ENCODE measurements around the gene CDK1.

CDK1 gene

GRCh38 chr10:60778214-60778970 is at the start of gene CDK1:
Gene CDK1, plus strand, starts transcription at chr10:60778478. Its CDS starts 1,688 bp downstream, at chr10:60780166.
- peak; percentile 95 for DNase-seq

GRCh38 chr10:60729106-60729505 is 49.2 kb upstream of the CDK1 start:
- no peak for DNase-seq

- DNase-seq: no peak
Observed at GRCh38 chr10:60731134-60731885, 47.0 kb upstream of the CDK1 start.

GRCh38 chr10:60732198-60732806 is 46.0 kb upstream of the CDK1 start:
- DNase-seq: no peak

- DNase-seq: no peak
Observed at GRCh38 chr10:60732807-60733516, 45.3 kb upstream of the CDK1 start.

GRCh38 chr10:60733517-60733822 is 44.8 kb upstream of the CDK1 start:
- DNase-seq: no peak

- no peak for DNase-seq
Observed at GRCh38 chr10:60733826-60734225, 44.5 kb upstream of the CDK1 start.

- DNase-seq: no peak
Observed at GRCh38 chr10:60734226-60734625, 44.1 kb upstream of the CDK1 start.

GRCh38 chr10:60735244-60735643 is 43.0 kb upstream of the CDK1 start:
- DNase-seq: no peak

GRCh38 chr10:60737242-60737641 is 41.0 kb upstream of the CDK1 start:
- no peak for DNase-seq

- no peak for DNase-seq
Observed at GRCh38 chr10:60739558-60739957, 38.7 kb upstream of the CDK1 start.

- DNase-seq: no peak
Observed at GRCh38 chr10:60742512-60742911, 35.8 kb upstream of the CDK1 start.

GRCh38 chr10:60747817-60748469 is 30.3 kb upstream of the CDK1 start:
- DNase-seq: no peak

GRCh38 chr10:60753152-60753551 is 25.1 kb upstream of the CDK1 start:
- DNase-seq: no peak

- DNase-seq: no peak
Observed at GRCh38 chr10:60753817-60754216, 24.5 kb upstream of the CDK1 start.

- DNase-seq: no peak
Observed at GRCh38 chr10:60757420-60757895, 20.8 kb upstream of the CDK1 start.

GRCh38 chr10:60759181-60759580 is 19.1 kb upstream of the CDK1 start:
- DNase-seq: no peak

- DNase-seq: no peak
Observed at GRCh38 chr10:60760711-60761210, 17.5 kb upstream of the CDK1 start.

GRCh38 chr10:60762554-60762953 is 15.7 kb upstream of the CDK1 start:
- DNase-seq: no peak

GRCh38 chr10:60767424-60767823 is 10.9 kb upstream of the CDK1 start:
- DNase-seq: no peak

- no peak for DNase-seq
Observed at GRCh38 chr10:60769406-60769805, 8.9 kb upstream of the CDK1 start.

- no peak for DNase-seq
Observed at GRCh38 chr10:60777696-60778213, 523 bp upstream of the CDK1 start.
